ENCODE measurements around the gene TAB2. TPM values are rescaled to one million over a fixed set of nuclear protein-coding genes. Genes with fewer than 3 reads are reported as not detected.
A peak's percentile ranks its signal among the peaks of the same experiment; 100 is the strongest.

TAB2 gene
- total RNA-seq, 6 experiments from 2014 or later = 37.8 to 50.6 (median 44.5) TPM

GRCh38 chr6:149421132-149421531 lies 103.6 kb downstream of the TAB2 start:
- H3K4me3 Mint-ChIP-seq = no peak overlapping the region
- H3K27me3 Mint-ChIP-seq (ENCODE audit: insufficient read depth) = peaks cover 2% of the 10 kb centered on the region; the same call in 1 of the 2 replicates
- no peak for DNase-seq
- no peaks in the 10 kb centered on the region for H3K9me3 Mint-ChIP-seq
- no peak overlapping the region for H3K27ac Mint-ChIP-seq
- H3K36me3 Mint-ChIP-seq (ENCODE audit: low read depth) = no peaks in the 10 kb centered on the region
- H3K4me1 Mint-ChIP-seq (ENCODE audit: low read depth) = peaks cover 13% of the 10 kb centered on the region
- TF ChIP-seq, protein P1, sequence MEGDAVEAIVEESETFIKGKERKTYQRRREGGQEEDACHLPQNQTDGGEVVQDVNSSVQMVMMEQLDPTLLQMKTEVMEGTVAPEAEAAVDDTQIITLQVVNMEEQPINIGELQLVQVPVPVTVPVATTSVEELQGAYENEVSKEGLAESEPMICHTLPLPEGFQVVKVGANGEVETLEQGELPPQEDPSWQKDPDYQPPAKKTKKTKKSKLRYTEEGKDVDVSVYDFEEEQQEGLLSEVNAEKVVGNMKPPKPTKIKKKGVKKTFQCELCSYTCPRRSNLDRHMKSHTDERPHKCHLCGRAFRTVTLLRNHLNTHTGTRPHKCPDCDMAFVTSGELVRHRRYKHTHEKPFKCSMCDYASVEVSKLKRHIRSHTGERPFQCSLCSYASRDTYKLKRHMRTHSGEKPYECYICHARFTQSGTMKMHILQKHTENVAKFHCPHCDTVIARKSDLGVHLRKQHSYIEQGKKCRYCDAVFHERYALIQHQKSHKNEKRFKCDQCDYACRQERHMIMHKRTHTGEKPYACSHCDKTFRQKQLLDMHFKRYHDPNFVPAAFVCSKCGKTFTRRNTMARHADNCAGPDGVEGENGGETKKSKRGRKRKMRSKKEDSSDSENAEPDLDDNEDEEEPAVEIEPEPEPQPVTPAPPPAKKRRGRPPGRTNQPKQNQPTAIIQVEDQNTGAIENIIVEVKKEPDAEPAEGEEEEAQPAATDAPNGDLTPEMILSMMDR (IDR thresholded peaks at IDR 0.05) = no peak

GRCh38 chr6:149422581-149422980 lies 105.1 kb downstream of the TAB2 start:
- TF ChIP-seq, protein P1 (IDR thresholded peaks at IDR 0.05) = no peak
- peaks cover 13% of the 10 kb centered on the region for H3K4me1 Mint-ChIP-seq (ENCODE audit: low read depth)
- DNase-seq = no peak
- no peak overlapping the region for H3K4me3 Mint-ChIP-seq
- no peaks in the 10 kb centered on the region for H3K36me3 Mint-ChIP-seq (ENCODE audit: low read depth)
- H3K27me3 Mint-ChIP-seq (ENCODE audit: insufficient read depth) = peaks cover 8% of the 10 kb centered on the region
- H3K9me3 Mint-ChIP-seq = no peaks in the 10 kb centered on the region
- H3K27ac Mint-ChIP-seq = no peak overlapping the region

GRCh38 chr6:149423964-149424440 lies 106.5 kb downstream of the TAB2 start:
- no peak for DNase-seq
- peaks cover 13% of the 10 kb centered on the region for H3K4me1 Mint-ChIP-seq (ENCODE audit: low read depth)
- peak overlapping the region; percentile 52 for H3K4me3 Mint-ChIP-seq
- H3K27ac Mint-ChIP-seq = peak overlapping the region; percentile 24; the same call in 1 of the 2 replicates
- H3K36me3 Mint-ChIP-seq (ENCODE audit: low read depth) = no peaks in the 10 kb centered on the region
- H3K9me3 Mint-ChIP-seq = no peaks in the 10 kb centered on the region
- TF ChIP-seq, protein P1 (IDR thresholded peaks at IDR 0.05) = no peak
- H3K27me3 Mint-ChIP-seq (ENCODE audit: insufficient read depth) = peaks cover 12% of the 10 kb centered on the region

DNA sequence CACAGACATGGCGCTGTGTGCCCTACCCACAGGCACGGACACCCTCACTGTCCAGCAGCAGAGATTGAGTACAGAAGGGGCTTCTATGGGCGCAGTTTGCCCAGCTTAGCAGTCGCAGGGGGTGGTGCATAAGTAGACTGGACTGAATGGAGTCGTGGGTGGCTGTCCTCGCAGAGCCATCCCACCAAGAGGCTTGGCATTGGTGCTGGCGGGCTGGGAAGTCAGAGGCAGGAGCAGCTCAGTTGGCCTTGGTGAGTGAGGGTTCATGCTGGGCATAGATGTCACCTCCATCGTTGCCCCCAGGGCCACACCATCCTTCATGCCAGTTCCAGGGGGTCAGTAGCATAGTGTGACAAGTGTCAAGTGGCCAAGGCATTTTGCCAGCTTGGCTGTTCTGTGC lies 107.7 kb downstream of the TAB2 start:
- Mint-ChIP-seq H3K27ac (no peak overlapping the region), H3K4me1 (ENCODE audit: low read depth) (peaks cover 13% of the 10 kb centered on the region), H3K27me3 (ENCODE audit: insufficient read depth) (peaks cover 13% of the 10 kb centered on the region), H3K9me3 (no peaks in the 10 kb centered on the region), H3K36me3 (ENCODE audit: low read depth) (no peaks in the 10 kb centered on the region), H3K4me3 (no peak overlapping the region)
- no peak for DNase-seq
- TF ChIP-seq, protein P1 (IDR thresholded peaks at IDR 0.05) = no peak

GRCh38 chr6:149425754-149426153 lies 108.2 kb downstream of the TAB2 start:
- Mint-ChIP-seq H3K9me3 (no peaks in the 10 kb centered on the region), H3K27me3 (ENCODE audit: insufficient read depth) (peaks cover 13% of the 10 kb centered on the region), H3K36me3 (ENCODE audit: low read depth) (no peaks in the 10 kb centered on the region), H3K4me3 (no peak overlapping the region), H3K27ac (no peak overlapping the region), H3K4me1 (ENCODE audit: low read depth) (peaks cover 13% of the 10 kb centered on the region)
- no peak for DNase-seq
- TF ChIP-seq, protein P1 (IDR thresholded peaks at IDR 0.05) = no peak

DNA sequence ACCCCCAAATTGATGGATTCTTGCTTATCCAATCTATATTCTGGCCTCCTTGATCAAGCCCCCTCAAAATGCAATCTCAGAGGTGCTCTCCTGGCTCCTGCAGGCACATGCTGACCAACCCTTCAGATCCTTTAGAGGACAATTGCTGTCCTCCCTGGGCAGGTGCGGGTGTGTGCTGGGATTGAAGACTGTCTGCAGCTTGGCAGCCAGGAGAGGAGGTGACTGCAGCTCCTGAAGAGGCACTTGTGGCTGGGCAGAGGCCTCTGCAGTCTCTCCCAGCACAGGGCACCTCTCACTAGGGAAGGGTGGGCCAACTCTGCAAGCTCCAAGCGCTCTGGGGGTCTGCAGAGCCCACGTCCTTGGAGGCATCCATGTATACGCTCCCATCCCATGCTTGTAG lies 111.1 kb downstream of the TAB2 start:
- Mint-ChIP-seq H3K4me1 (ENCODE audit: low read depth) (peaks cover 17% of the 10 kb centered on the region), H3K27me3 (ENCODE audit: insufficient read depth) (peaks cover 13% of the 10 kb centered on the region), H3K36me3 (ENCODE audit: low read depth) (no peaks in the 10 kb centered on the region), H3K9me3 (no peaks in the 10 kb centered on the region), H3K27ac (no peak overlapping the region), H3K4me3 (no peak overlapping the region)
- TF ChIP-seq, protein P1 (IDR thresholded peaks at IDR 0.05) = no peak
- no peak for DNase-seq
